ENCODE measurements around the gene CABP1.
"Not testable (repeated sequence)": the region's sequence is repeated elsewhere in the genome, so short reads cannot be mapped to it uniquely, and the experiment has no call there.

DNA sequence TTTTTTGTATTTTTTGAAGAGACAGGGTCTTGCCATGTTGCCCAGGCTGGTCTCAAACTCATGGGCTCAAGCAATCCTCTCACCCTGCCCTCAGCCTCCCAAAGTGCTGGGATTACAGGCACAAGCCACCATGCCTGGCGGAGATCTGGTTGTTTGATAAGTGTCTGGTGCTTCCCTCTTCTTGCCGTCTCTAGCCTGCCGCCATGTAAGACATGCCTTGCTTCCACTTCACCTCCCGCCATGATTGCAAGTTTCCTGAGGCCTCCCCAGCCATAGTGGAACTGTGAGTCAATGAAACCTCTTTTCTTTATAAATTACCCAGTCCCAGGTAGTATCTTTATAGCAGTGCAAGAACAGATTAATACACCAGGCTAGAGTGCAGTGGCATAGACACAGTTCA is 22.7 kb upstream of the CABP1 start:
- TF ChIP-seq, protein P1, sequence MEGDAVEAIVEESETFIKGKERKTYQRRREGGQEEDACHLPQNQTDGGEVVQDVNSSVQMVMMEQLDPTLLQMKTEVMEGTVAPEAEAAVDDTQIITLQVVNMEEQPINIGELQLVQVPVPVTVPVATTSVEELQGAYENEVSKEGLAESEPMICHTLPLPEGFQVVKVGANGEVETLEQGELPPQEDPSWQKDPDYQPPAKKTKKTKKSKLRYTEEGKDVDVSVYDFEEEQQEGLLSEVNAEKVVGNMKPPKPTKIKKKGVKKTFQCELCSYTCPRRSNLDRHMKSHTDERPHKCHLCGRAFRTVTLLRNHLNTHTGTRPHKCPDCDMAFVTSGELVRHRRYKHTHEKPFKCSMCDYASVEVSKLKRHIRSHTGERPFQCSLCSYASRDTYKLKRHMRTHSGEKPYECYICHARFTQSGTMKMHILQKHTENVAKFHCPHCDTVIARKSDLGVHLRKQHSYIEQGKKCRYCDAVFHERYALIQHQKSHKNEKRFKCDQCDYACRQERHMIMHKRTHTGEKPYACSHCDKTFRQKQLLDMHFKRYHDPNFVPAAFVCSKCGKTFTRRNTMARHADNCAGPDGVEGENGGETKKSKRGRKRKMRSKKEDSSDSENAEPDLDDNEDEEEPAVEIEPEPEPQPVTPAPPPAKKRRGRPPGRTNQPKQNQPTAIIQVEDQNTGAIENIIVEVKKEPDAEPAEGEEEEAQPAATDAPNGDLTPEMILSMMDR (IDR thresholded peaks at IDR 0.05), result not testable (repeated sequence)
- TF ChIP-seq EZH2phosphoT487 (IDR thresholded peaks at IDR 0.05), result not testable (repeated sequence)

All from neural progenitor cell (in vitro differentiated cells).